A549 (cell line): ENCODE measurements around the gene JPH2.

Source experiments
- CBX8 ChIP-seq: fragments of 200-600 bp; sonication (generic); IDR thresholded peaks from 2 replicates; pipeline ENCODE4 v1.6.1; 2016
- CEBPB ChIP-seq, 2 experiments: fragments of >200 bp in 1 of 2; sonication (Bioruptor Twin) in 1 of 2; formaldehyde crosslinking in 1 of 2; IDR thresholded peaks; 2 replicates each; pipeline ENCODE4 v1.6.1; 2012 to 2016
- CHD2 ChIP-seq: fragments of 150-350 bp; IDR thresholded peaks from 2 replicates; pipeline ENCODE4 v1.6.1; 2014; ENCODE audit warnings: low read length; ENCODE audit not compliant: partially characterized antibody
- CTCF ChIP-seq: fragments of >200 bp; sonication (Bioruptor Twin); formaldehyde crosslinking; IDR thresholded peaks from 3 replicates; pipeline ENCODE4 v1.5.1; 2016
- ELK1 ChIP-seq: fragments of 150-350 bp; IDR thresholded peaks from 2 replicates; pipeline ENCODE4 v1.6.1; 2014; ENCODE audit warnings: low read depth, mild to moderate bottlenecking, low read length
- EP300 ChIP-seq, 2 experiments: fragments of >200 bp; sonication (Bioruptor Twin); formaldehyde crosslinking; IDR thresholded peaks; 2 replicates in 1 of 2; 3 replicates in 1 of 2; pipeline ENCODE4 v1.6.1; 2016 to 2017
- ESRRA ChIP-seq: fragments of 150-350 bp; IDR thresholded peaks from 2 replicates; pipeline ENCODE4 v1.6.1; 2014; ENCODE audit warnings: mild to moderate bottlenecking, low read length, borderline replicate concordance
- HDAC2 ChIP-seq: fragments of 200-600 bp; sonication (generic); IDR thresholded peaks from 2 replicates; pipeline ENCODE4 v1.6.1; 2016
- HOXB5 ChIP-seq: fragments of 250-450 bp; sonication (Bioruptor Pico); IDR thresholded peaks from 2 replicates; pipeline ENCODE4 v1.5.0; 2020; ENCODE audit warnings: mild to moderate bottlenecking, moderate library complexity
- JUN ChIP-seq, 2 experiments: fragments of >200 bp; sonication (Bioruptor Twin); formaldehyde crosslinking; IDR thresholded peaks; 2 replicates in 1 of 2; 3 replicates in 1 of 2; pipeline ENCODE4 v1.6.1; 2016 to 2017
- POLR2A ChIP-seq: IDR thresholded peaks from 2 replicates; pipeline ENCODE4 v1.6.1; 2012; ENCODE audit warnings: mild to moderate bottlenecking, low read length
- RNF2 ChIP-seq: fragments of 200-600 bp; sonication (generic); IDR thresholded peaks from 2 replicates; pipeline ENCODE4 v1.6.1; 2016; ENCODE audit warnings: low read depth, mild to moderate bottlenecking, antibody characterized with exemption, moderate library complexity, borderline replicate concordance
- SREBF2 ChIP-seq: fragments of 450-650 bp; IDR thresholded peaks from 2 replicates; pipeline ENCODE4 v1.6.1; 2014; ENCODE audit warnings: mild to moderate bottlenecking, moderate library complexity
- ZSCAN20 ChIP-seq: fragments of 250-450 bp; sonication (Bioruptor Pico); IDR thresholded peaks from 2 replicates; pipeline ENCODE4 v1.8.0; 2022; ENCODE audit warnings: mild to moderate bottlenecking, moderate library complexity

GRCh38 chr20:44167736-44168135, 19.3 kb downstream of the JPH2 start:
- TF ChIP-seq CBX8 (no peak), CTCF (no peak), HOXB5 (CRISPR knock-in tag) (no peak), HDAC2 (no peak), CHD2 (no peak), RNF2 (no peak), JUN (IDR thresholded peaks at IDR 0.05) (no peak), POLR2A (no peak), EP300 (IDR thresholded peaks at IDR 0.05) (no peak), ZSCAN20 (no peak), ESRRA (no peak), CEBPB (IDR thresholded peaks at IDR 0.05) (no peak), SREBF2 (no peak), ELK1 (no peak)
